ENCODE data around the gene CELSR1.
"Not testable (repeated sequence)": the region's sequence is repeated elsewhere in the genome, so short reads cannot be mapped to it uniquely, and the experiment has no call there.

The CELSR1 gene

GRCh38 chr22:46531581-46532175 lies 5.7 kb downstream of the CELSR1 start:
- DNase-seq: no peak

GRCh38 chr22:46528121-46528610 lies 9.3 kb downstream of the CELSR1 start:
- no peak for DNase-seq

- DNase-seq: no peak
These were observed 11.1 kb downstream of the CELSR1 start for GRCh38 chr22:46526244-46526839.

GRCh38 chr22:46525389-46526243 lies 11.8 kb downstream of the CELSR1 start:
- DNase-seq: no peak

- DNase-seq: no peak
These were observed 13.1 kb downstream of the CELSR1 start for GRCh38 chr22:46524203-46524740.

- DNase-seq: no peak
These were observed 14.6 kb downstream of the CELSR1 start for GRCh38 chr22:46522797-46523196.

- no peak for DNase-seq
These were observed 15.4 kb downstream of the CELSR1 start for GRCh38 chr22:46521994-46522393.

GRCh38 chr22:46520880-46521279 lies 16.5 kb downstream of the CELSR1 start:
- DNase-seq: no peak

GRCh38 chr22:46519377-46519776 lies 18.0 kb downstream of the CELSR1 start:
- DNase-seq: no peak

GRCh38 chr22:46518542-46519325 lies 18.7 kb downstream of the CELSR1 start:
- DNase-seq: no peak

GRCh38 chr22:46518038-46518437 lies 19.4 kb downstream of the CELSR1 start:
- no peak for DNase-seq

- DNase-seq: no peak
These were observed 20.1 kb downstream of the CELSR1 start for GRCh38 chr22:46517255-46517761.

- no peak for DNase-seq
These were observed 20.8 kb downstream of the CELSR1 start for GRCh38 chr22:46516638-46517037.

- DNase-seq: not testable (repeated sequence)
These were observed 21.3 kb downstream of the CELSR1 start for GRCh38 chr22:46516112-46516487.

- no peak for DNase-seq
These were observed 22.0 kb downstream of the CELSR1 start for GRCh38 chr22:46515208-46516111.

- DNase-seq: no peak
These were observed 22.7 kb downstream of the CELSR1 start for GRCh38 chr22:46514592-46515207.

- no peak for DNase-seq
These were observed 23.4 kb downstream of the CELSR1 start for GRCh38 chr22:46513908-46514550.

GRCh38 chr22:46512683-46513082 lies 24.7 kb downstream of the CELSR1 start:
- no peak for DNase-seq

- DNase-seq: no peak
These were observed 25.4 kb downstream of the CELSR1 start for GRCh38 chr22:46512039-46512370.

Data from KG1 (cell line).